Sigmoid colon (tissue), 7 donors: ENCODE measurements around the gene RARG. TPM values are rescaled to one million over a fixed set of nuclear protein-coding genes. Genes with fewer than 3 reads are reported as not detected.

Source experiments
- DNase-seq: peaks from one replicate; pipeline ENCODE4 v3.0.0-alpha.2; 2019
- H3K27ac ChIP-seq, 4 donors: fragments of 200-600 bp; sonication (generic); one replicate each; pipeline ENCODE4 v1.5.1; 2016 to 2019; ENCODE audit warnings: mild to moderate bottlenecking in 1 of 4
- H3K27me3 ChIP-seq, 3 donors: fragments of 200-600 bp; sonication (generic); one replicate each; pipeline ENCODE4 v1.5.1; 2019; ENCODE audit warnings: mild to moderate bottlenecking in 1 of 3
- H3K36me3 ChIP-seq, 4 donors: fragments of 200-600 bp; sonication (generic); one replicate each; pipeline ENCODE4 v1.5.1; 2016 to 2019
- H3K4me1 ChIP-seq, 4 donors: fragments of 200-600 bp; sonication (generic); one replicate each; pipeline ENCODE4 v1.5.1; 2017 to 2019
- H3K4me3 ChIP-seq, 4 donors: fragments of 200-600 bp; sonication (generic); one replicate each; pipeline ENCODE4 v1.5.1; 2017 to 2019; ENCODE audit warnings: mild to moderate bottlenecking in 2 of 4, moderate library complexity in 1 of 4
- H3K9me3 ChIP-seq, 4 donors: fragments of 200-600 bp in 3 of 4; sonication (generic) in 3 of 4; one replicate each; pipeline versions ENCODE4 v1.5.1 to v1.6.1; 2013 to 2019
- EP300 ChIP-seq, 4 donors: sonication (generic); formaldehyde crosslinking; IDR thresholded peaks; one replicate each; pipeline ENCODE4 v1.6.1; 2017; ENCODE audit warnings: antibody characterized with exemption in 4 of 4
- POLR2A ChIP-seq, 2 donors: fragments of 450-650 bp; IDR thresholded peaks; one replicate each; pipeline ENCODE4 v1.6.1; 2016; ENCODE audit warnings: antibody characterized with exemption in 2 of 2, mild to moderate bottlenecking in 2 of 2, moderate library complexity in 2 of 2
- POLR2AphosphoS5 ChIP-seq, 4 donors: sonication (generic); formaldehyde crosslinking; IDR thresholded peaks; one replicate each; pipeline ENCODE4 v1.6.1; 2017; ENCODE audit warnings: antibody characterized with exemption in 4 of 4
- WGBS, 2 donors: extraction: QIAGEN DNeasy Blood & Tissue Kit; methylation state at CpG; one replicate each; pipeline ENCODE4 v1.1.7; 2013; 5-methylcytosine and 5-hydroxymethylcytosine counted together
- intact Hi-C: fragments of 100-400 bp; cut with DNase I; formaldehyde crosslinking; loops from one replicate; pipeline ENCODE4 v1.15.1; 2023
- polyA plus RNA-seq, 3 donors: library from polyadenylated mRNA; stranded (reverse); fragments of 200-250 nt; gene quantifications; one replicate each; pipeline ENCODE4 v1.2.3, GENCODE V29; 2013
- total RNA-seq, 4 donors: library from RNA; depleted of rRNA; stranded (reverse); fragments of >200 nt; gene quantifications; one replicate each; pipeline ENCODE4 v1.1.0, GENCODE V29; 2016
- TF ChIP-seq, protein P1 (sequence below), 4 experiments: fragments of 450-650 bp in 3 of 4; fragments of 200-600 bp in 1 of 4; IDR thresholded peaks; one replicate each; pipeline ENCODE4 v1.5.1; 2016 to 2019; ENCODE audit warnings: antibody characterized with exemption in 4 of 4, mild to moderate bottlenecking in 3 of 4, moderate library complexity in 2 of 4
- donor health status: healthy with polysubstance abuse.
- donor health status: Bipolar disorder and iron deficiency.
- donor health status: healthy.

The RARG gene
- total and polyA plus RNA-seq, 7 donors, result 3.2 to 17.2 (median 10.3) TPM

DNA sequence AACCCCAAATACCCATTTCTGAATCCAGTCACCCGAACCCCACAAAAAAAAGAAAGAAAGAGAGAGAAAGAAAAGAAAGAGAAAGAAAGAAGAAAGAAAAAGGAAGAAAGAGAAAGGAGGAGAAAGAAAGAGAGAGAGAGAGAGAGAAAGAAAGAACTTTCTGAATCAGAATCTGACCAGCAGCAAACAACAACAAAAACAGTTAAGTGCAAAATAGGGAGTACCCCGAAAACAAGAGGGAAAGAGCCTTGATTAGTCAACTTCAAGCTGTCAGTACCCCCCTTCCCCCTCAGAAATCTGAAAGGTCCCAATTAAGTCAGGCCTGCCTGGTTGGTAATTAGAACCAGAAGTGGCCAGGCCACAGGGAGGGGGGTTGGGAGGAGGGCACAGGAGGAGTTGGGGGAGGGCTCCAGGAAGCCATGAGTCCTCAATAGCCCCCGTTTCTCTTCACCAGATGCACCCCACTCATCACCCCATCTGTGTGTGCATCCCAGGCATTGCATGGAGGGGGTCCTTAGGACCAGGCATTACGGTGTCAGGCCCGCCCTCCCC lies 9.8 kb downstream of the RARG start:
- WGBS, 2 donors, result 51 to 58% methylated on average over 5 of the region's 5 CpGs
- Histone ChIP-seq H3K27ac (peak overlapping the region; percentile 95 to 100 (median 99)), H3K9me3 (no peaks in the 10 kb centered on the region), H3K36me3 (peaks cover 0 to 3% (median under 1%) of the 10 kb centered on the region in 4 donors), H3K27me3 (no peaks in the 10 kb centered on the region), H3K4me3 (peak overlapping the region; percentile 67 to 89 (median 81)), H3K4me1 (peaks cover 0 to 66% (median 59%) of the 10 kb centered on the region in 4 donors)
- no peak for DNase-seq
- intact Hi-C loops, result no loop called here
- TF ChIP-seq, protein P1, sequence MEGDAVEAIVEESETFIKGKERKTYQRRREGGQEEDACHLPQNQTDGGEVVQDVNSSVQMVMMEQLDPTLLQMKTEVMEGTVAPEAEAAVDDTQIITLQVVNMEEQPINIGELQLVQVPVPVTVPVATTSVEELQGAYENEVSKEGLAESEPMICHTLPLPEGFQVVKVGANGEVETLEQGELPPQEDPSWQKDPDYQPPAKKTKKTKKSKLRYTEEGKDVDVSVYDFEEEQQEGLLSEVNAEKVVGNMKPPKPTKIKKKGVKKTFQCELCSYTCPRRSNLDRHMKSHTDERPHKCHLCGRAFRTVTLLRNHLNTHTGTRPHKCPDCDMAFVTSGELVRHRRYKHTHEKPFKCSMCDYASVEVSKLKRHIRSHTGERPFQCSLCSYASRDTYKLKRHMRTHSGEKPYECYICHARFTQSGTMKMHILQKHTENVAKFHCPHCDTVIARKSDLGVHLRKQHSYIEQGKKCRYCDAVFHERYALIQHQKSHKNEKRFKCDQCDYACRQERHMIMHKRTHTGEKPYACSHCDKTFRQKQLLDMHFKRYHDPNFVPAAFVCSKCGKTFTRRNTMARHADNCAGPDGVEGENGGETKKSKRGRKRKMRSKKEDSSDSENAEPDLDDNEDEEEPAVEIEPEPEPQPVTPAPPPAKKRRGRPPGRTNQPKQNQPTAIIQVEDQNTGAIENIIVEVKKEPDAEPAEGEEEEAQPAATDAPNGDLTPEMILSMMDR (IDR thresholded peaks at IDR 0.05), result no peak
- no peak for TF ChIP-seq POLR2AphosphoS5 (IDR thresholded peaks at IDR 0.05)

DNA sequence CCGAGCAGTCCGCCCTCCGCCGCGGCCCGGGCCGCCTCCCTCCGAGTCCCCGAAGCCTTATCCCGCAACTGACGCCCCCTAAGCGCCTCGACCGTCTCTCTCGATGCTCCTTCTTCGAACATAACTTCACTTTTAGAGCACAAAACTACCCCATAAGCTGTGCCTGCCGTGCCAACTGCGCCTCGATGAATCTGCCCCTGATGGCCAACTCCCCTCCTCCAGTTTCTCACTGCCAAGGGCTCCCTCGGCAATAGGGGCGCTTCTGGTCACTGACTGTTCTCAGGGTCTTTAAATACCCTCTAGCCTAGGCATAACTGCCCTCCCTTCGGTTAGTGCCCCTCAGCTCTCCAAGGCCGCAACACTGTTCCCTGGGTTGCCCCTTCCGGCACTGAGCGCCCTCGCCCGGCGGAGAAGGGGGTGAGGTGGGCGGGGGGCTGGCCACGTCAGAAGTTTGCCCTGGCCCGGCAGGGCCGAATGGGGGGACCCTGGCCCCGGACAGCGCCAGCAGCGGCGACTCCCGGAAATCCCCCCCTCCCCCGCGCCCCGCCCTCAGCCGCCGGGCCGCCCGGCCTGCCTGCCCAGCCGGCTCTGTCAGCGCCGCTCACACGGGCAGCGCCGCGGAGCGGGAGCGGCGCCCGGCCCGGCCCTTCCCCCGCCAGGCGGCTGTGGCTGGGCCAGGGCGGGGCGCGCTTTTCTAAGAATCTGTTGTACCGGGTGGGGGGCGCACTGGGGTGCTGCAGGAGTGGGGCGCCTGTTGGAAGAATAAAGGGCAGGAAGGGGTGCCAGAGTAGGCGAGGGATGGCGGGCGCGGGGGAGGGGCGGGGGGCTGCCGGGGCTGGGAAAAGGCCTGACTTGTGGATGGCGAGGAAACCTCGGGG lies 10.6 kb downstream of the RARG start:
- DNase-seq, result peak; percentile 85
- H3K36me3 ChIP-seq, result no peaks in the 10 kb centered on the region
- TF ChIP-seq POLR2A (IDR thresholded peaks at IDR 0.05), result peak; percentile 68 to 87
- no peak for TF ChIP-seq EP300 (IDR thresholded peaks at IDR 0.05)
- TF ChIP-seq, protein P1 (IDR thresholded peaks at IDR 0.05), result no peak
- peak in 3 of 4 donors; percentile 61 to 80 (median 75) for TF ChIP-seq POLR2AphosphoS5 (IDR thresholded peaks at IDR 0.05)
- intact Hi-C loops, result loop anchor here (2.0 kb wide), 2 partner anchors 29 to 73 kb away; partner anchors contain the start of gene PFDN5
- H3K27me3 ChIP-seq, result no peaks in the 10 kb centered on the region
- peaks cover 0 to 75% (median 67%) of the 10 kb centered on the region in 4 donors for H3K4me1 ChIP-seq
- peak overlapping the region; percentile 67 to 89 (median 81) for H3K4me3 ChIP-seq
- H3K27ac ChIP-seq, result peak overlapping the region; percentile 95 to 100 (median 99)
- H3K9me3 ChIP-seq, result no peaks in the 10 kb centered on the region
- 1% methylated on average over 72 of the region's 72 CpGs for WGBS, 2 donors

DNA sequence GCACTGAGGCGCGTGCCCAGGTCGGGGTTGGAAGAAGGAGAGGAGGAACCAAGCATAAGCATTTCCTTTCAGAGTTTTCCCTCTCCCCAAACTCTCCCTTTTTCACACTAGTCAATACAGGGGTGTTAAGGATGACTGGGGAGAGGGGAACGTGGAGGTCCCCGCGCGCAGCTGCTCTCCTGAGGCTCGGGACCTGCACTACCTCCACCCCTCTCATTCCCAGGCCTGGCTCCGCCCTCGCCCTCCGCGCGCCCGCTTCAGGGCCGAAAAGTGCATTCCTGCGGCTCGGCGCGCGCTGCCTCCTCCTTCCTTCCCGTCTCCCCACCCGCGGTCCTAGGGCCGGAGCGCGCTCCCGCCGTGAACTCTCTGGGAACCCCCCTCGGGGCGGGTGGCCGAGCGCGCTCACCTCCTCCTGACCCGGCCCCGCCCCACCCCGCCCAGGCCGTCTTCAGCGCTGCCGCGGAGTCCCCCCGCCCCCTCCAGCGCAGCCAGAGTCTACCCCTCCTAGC lies 11.3 kb downstream of the RARG start:
- H3K36me3 ChIP-seq, result no peaks in the 10 kb centered on the region
- H3K4me3 ChIP-seq, result peak overlapping the region; percentile 67 to 89 (median 81)
- H3K9me3 ChIP-seq, result no peaks in the 10 kb centered on the region
- peak; percentile 95 for DNase-seq
- intact Hi-C loops, result loop anchor here (2.0 kb wide), 2 partner anchors 30 to 74 kb away; partner anchors contain the start of gene PFDN5
- peak overlapping the region; percentile 95 to 100 (median 99) for H3K27ac ChIP-seq
- 1% methylated on average over 42 of the region's 42 CpGs for WGBS, 2 donors
- H3K4me1 ChIP-seq, result peaks cover 0 to 79% (median 68%) of the 10 kb centered on the region in 4 donors
- H3K27me3 ChIP-seq, result no peaks in the 10 kb centered on the region
- TF ChIP-seq, protein P1 (IDR thresholded peaks at IDR 0.05), result no peak
- TF ChIP-seq POLR2A (IDR thresholded peaks at IDR 0.05), result peak in 1 of 2 donors; percentile 10
- TF ChIP-seq POLR2AphosphoS5 (IDR thresholded peaks at IDR 0.05), result peak in 1 of 4 donors; percentile 61

DNA sequence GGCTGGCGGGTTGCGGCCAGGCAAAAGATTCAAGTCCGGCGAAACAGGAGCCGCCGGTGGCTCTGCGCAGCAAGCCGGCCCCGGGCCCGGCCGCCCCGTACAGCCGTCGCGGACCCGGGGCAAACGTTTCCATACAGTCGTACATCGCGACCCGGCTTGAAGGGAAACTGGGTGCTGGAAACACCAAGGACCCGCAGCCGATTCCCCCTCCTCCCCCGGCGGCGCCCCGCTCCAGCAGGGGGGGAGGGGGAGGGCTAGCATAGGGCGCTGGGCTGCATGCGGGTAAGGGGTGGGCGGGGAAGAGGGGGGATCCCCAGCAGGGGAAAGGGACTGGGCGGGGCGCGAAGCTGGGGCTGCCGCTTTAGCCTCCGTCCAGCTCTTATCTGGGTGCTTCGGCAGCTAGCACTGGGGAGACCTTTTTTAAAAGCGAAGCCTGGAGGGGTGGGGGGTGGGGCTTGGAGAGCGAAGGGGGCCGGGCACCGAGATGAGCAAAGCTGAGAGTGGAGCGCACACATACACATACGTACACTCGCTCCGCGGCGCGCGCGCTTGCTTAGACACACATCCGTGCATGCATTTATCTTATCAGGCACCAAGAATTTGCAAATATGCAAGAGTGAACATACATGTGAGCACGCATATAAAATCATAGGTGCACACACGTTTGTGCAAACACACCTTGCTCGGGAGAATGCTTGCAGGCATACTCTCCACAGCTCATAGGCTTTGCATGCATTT lies 11.9 kb downstream of the RARG start:
- Histone ChIP-seq H3K36me3 (peaks cover 0 to 5% (median 2%) of the 10 kb centered on the region in 4 donors), H3K27ac (peak overlapping the region; percentile 95 to 100 (median 99)), H3K27me3 (no peaks in the 10 kb centered on the region), H3K4me3 (peak overlapping the region; percentile 67 to 89 (median 81)), H3K4me1 (peaks cover 0 to 79% (median 68%) of the 10 kb centered on the region in 4 donors), H3K9me3 (no peaks in the 10 kb centered on the region)
- intact Hi-C loops, result loop anchor here (2.0 kb wide), 3 partner anchors 13 to 75 kb away; partner anchors contain the start of genes PFDN5 and RARG
- DNase-seq, result peak; percentile 89
- TF ChIP-seq POLR2AphosphoS5 (IDR thresholded peaks at IDR 0.05), result peak in 2 of 4 donors; percentile 8 to 19
- TF ChIP-seq POLR2A (IDR thresholded peaks at IDR 0.05), result no peak
- 0 to 1% methylated on average over 53 of the region's 53 CpGs for WGBS, 2 donors
